ENCODE data around the gene BFSP2.

DNA sequence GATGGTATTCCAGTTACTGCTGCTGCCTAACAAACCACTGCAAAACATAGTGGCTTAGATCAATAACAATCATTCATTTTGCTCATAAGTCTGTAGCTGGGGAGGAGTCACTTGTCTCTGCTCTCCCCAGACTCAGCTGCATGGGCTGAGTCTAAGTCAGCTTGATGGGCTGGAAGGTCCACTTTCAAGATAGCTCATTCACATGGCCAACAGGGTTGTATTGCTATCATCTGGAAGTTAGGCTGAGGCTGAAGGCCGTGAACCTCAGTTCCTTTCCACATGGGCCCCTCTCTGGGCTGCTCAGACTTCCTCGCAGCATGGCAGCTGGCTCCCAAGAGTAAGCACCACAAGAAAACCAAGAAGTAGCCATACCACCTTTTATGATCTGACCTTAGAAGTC, 28.7 kb upstream of the BFSP2 start:
- TF ChIP-seq, protein P1, sequence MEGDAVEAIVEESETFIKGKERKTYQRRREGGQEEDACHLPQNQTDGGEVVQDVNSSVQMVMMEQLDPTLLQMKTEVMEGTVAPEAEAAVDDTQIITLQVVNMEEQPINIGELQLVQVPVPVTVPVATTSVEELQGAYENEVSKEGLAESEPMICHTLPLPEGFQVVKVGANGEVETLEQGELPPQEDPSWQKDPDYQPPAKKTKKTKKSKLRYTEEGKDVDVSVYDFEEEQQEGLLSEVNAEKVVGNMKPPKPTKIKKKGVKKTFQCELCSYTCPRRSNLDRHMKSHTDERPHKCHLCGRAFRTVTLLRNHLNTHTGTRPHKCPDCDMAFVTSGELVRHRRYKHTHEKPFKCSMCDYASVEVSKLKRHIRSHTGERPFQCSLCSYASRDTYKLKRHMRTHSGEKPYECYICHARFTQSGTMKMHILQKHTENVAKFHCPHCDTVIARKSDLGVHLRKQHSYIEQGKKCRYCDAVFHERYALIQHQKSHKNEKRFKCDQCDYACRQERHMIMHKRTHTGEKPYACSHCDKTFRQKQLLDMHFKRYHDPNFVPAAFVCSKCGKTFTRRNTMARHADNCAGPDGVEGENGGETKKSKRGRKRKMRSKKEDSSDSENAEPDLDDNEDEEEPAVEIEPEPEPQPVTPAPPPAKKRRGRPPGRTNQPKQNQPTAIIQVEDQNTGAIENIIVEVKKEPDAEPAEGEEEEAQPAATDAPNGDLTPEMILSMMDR (IDR thresholded peaks at IDR 0.05; ENCODE audit: low read depth, low read length), result no peak
- TF ChIP-seq EZH2phosphoT487 (IDR thresholded peaks at IDR 0.05; ENCODE audit: low read depth), result no peak

Data from OCI-LY3 (cell line).